HT-29 (cell line): ENCODE results near the gene PLA2G2F. TPM values are rescaled to one million over a fixed set of nuclear protein-coding genes. Genes with fewer than 3 reads are reported as not detected.
A peak's percentile ranks its signal among the peaks of the same experiment; 100 is the strongest.

ENCODE experiments used
- DNase-seq: peaks from one replicate; pipeline ENCODE4 v3.0.0-alpha.2; 2015; ENCODE audit warnings: low spot score
- total RNA-seq: library from RNA; depleted of rRNA; stranded (reverse); fragments of >200 nt; shearing (Covaris generic); gene quantifications from 2 replicates; pipeline ENCODE4 v1.2.3, GENCODE V29; 2014; rRNA removed

Gene PLA2G2F
- total RNA-seq, 1 experiment from 2014 or later, result 0.41 TPM

DNA sequence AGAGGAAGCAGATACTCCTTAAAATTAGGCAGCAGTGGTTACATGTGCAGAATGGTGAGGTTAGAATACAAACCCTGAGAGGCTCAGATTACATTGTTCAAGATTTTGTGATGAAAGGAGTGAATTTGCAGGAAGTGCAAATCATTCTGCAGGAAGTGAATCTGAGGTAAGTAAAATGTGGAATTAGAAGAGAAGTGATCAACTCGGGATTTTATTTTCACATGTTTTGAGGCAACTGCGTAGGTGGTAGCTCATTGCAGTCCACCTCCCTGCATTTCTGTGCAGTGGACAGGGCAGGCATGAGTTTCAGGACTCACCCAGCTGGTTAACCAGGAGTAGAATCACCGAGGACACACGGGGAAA is 49.3 kb downstream of the PLA2G2F start:
- no peak for DNase-seq

DNA sequence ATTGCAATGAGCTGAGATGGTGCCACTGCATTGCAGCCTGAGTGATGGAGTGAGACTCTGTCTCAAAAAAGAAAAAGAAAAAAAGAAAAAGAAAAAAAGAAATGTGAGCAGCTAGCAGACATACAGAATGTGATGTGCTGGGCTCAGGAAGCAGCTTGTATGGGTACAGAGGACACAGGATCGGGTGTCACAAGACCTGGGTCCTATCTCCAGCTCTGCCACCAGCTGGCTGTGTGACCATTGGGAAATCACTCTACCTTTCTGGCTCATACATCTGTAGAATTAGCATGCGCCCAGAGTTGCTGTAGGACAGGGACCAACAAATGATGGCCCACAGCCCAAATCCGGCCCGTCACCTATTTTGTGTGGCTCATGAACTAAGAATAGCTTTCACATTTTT is 50.5 kb downstream of the PLA2G2F start:
- DNase-seq, result no peak

DNA sequence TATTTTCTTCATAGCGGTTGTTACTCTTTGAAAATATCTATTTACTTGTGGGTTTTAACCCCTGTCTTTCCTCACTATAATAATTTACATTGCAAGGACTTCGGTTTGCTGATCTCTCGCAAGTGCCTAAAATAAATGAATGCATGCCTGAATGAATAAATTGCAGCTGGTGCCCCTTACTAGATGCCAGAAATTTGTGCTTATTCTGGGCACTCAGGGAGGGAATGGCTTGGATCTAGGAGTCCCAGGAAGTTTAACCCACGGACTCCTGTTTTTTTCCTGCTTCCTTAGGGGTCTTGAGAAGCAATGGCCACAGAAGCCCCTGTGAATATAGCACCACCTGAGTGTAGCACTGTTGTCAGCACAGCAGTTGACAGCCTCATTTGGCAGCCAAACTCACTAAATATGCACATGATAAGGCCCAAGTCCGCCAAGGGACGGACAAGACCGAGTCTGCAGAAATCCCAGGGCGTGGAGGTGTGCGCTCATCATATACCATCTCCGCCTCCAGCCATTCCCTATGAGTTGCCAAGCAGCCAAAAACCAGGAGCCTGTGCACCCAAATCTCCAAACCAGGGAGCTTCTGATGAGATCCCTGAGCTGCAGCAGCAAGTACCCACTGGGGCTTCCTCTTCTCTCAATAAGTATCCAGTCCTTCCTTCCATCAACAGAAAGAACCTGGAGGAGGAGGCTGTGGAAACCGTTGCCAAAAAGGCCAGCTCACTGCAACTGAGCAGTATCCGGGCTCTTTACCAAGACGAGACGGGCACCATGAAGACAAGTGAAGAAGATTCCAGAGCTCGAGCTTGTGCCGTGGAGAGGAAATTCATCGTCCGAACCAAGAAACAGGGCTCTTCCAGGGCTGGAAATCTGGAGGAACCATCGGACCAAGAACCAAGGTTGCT is 51.4 kb downstream of the PLA2G2F start:
- no peak for DNase-seq

DNA sequence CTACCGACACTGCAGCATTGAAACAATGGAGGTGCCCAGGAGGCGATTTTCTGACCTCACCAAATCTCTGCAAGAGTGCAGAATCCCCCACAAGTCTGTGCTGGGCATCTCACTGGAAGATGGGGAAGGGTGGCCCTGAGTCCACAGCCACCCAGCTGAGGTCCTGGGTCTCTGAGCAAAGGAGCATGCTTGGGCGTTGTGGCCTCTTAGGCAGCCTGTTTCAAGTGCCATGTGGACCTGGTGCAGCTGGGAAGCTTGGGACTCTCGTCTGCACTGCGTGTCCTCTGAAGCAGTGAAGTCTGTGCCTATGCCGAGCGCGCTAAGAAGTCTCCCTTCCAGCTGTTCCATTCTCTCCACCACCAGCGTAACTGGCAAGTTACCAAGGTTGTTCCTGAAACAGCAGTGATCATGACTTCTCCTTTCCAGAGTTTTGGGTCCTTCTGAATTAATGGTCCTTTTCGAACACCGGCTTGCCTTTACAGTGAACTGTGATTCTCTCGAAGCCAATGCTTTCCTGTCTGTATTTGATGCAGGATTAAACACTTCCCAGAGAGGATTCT is 52.2 kb downstream of the PLA2G2F start:
- DNase-seq, result no peak

DNA sequence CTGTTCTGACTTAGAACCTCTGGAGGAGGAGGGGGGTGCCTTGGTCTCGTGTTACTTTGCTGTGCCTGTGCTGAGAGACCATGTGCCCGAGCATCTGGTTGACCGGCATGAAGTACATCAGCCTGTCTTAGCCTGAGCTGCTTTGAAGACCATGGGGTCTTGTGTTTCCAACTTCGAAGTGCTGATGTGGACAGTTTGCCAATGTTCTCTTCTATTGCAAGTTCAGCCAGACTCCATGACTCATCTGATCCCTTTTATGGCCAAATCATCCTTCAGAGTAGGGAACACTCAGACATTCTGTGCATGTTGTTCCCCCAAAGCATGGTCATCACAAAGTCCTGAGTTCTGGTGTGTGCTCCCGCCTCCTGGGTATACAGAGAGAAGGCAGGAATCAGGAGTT is 53.2 kb downstream of the PLA2G2F start:
- no peak for DNase-seq

DNA sequence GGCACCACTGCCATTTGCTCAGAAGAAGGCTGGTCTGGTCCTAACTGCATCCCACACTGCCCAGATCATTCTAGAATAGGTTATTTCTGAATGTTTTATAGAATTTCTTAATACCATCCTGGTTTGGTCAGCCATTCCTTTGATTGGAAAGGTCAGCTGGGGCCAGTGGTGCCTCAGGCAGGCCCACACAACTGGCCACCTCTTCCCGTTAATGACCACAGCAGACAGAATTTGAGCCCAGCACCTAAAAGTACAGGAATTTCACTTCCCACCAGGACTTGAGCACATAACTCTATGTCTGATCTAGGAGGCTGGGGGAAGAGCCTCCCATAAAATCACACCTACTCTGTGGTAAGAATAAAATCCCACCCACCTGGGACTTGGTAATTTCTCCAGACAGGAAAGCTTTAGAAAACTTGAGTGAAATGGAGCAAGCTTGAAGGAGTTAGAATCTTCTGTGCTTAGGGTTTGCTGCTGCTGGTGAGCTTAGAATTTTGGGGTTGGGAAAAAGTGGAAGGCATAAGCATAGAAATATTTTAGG is 53.8 kb downstream of the PLA2G2F start:
- DNase-seq, result no peak

DNA sequence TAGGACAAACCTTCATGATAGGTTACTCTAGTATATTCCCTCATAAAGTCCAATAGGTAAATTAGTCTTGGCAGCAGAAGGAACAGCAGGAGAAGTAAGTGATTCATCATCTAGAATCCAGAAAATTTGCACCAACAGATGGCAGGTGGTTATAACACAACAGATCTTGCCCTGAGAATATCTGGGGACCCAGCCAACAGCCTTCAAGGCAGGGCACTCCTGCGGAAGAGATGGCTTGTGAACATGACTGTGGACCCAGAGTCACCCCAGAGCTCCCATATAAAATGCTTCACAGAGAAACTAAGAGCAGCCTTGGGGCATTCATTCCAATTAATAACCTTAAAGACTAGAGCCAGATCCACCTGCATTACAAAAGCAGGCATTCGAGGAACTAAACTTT is 55.1 kb downstream of the PLA2G2F start:
- no peak for DNase-seq

DNA sequence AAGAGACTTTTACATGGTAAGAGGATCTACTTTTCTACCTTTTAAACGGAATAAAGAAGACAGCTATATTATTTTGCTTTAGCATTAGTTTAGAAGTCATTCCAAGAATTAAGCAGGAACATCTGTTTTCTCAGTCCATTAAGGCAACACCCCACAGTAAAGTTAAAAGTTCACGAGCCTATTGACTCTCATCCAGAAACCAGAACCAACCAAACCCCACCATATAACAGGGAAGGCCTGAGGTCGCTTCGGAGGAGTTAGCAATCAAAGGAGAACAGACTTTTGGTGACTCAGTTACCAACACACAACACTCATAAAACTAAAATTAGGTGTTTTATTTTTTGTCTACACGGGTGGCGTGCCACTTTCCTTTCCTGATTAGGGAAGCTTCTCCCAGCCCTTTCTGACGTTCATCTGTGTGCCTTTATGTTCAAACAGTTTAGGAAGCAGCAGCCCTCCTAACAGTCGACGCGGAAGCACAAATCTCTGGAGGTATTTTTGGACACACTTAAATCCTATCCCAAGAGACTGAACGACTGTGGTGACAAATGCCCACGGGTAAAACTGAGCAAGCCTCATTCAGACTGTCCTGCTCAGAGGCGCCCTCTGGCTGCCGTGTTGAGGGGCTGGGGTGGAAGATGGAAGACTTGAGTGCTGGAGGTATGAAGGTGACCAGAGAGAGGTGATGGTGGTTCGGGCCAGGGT is 55.8 kb downstream of the PLA2G2F start:
- peak; percentile 81 for DNase-seq

DNA sequence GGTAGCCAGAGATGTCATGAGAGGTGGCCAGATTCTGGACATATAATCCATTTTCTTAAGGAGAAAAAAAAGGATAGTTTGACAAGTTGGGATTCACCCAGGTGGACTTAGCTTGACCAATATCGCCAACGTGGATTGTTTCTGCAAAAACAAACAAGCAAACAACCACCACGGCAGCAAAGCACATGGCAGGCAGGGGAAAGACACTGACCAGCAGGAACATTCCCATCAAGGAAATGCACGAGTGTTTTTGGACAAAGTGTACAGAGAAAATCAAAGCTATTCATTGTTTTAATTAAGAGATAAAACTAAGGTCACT is 56.3 kb downstream of the PLA2G2F start:
- DNase-seq, result no peak

DNA sequence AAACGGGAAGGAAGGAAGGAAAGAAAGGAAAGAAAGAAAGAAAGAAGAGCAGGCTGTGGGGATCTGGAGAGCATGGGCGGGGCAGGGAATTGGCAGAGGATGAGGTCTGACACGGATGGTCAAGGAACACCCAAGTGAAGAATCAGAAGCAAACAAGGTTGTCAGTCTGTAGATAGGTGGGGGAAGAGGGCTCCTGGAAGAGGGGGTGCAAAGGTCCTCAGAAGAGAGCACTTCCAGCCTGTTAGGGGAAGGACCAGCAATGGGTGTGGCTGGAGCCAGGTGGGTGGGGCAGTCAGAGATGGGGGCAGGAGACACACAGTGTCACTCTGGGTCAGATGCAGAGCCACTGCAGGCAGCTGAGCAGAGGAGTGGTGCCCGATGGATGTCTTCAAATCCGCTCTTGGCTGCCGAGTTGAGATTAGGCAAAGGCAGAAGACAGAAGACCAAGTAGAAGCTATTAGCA is 58.2 kb downstream of the PLA2G2F start:
- no peak for DNase-seq

DNA sequence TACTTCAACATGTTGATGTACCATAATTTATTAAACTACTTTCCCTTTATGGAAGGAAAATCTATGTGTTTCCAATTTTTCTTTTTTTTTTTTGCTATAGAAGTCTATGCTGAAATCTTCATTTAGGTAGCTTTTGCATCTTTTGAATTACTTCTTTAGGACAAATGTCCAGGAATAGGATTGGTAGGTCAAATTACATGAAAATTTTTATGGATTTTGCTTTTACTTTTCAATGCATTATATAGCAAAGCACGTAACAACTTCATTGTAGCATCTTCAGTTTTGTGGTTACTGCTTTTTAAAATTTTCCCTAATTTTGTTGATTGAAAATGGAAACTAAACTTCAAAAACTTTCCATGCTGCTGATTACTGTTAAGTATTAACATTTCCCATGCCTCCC is 59.2 kb downstream of the PLA2G2F start:
- no peak for DNase-seq

DNA sequence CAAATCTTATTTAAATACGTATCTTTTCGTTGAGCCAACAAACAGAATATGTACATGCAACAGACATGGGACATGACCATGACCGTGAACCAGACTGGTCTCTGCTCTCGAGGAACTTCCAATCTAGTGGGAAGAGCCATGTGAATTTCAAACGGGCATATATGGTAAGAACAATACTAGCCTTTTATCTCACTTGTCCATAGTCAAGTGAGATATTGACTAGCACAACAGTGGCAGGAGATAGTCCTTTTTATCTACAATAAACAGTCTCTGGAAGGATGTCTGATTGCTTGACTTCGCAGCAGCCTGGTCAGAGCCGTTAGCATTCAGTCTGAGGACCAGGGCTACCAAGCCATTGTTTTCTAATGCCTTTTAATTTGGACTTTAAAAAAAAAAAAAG is 59.8 kb downstream of the PLA2G2F start:
- no peak for DNase-seq

DNA sequence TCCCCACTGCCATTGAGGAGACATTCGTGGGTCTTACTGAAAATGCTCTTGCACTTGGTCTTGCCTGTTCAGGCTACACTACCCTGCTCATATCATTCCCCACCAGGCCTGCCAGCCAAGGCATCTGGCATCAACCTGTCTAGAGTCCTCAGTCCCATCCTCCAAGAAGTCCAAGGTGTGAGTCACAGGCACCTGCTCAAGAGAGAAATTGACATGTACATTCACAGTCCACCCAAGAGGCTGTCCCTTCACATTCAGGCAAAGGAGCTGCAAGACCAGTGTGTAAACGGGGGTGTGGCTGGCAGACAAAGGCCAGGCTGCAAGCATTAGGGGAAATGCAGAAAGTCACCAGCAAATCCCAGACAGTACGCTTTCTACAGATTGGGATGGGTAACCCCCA is 60.3 kb downstream of the PLA2G2F start:
- no peak for DNase-seq

DNA sequence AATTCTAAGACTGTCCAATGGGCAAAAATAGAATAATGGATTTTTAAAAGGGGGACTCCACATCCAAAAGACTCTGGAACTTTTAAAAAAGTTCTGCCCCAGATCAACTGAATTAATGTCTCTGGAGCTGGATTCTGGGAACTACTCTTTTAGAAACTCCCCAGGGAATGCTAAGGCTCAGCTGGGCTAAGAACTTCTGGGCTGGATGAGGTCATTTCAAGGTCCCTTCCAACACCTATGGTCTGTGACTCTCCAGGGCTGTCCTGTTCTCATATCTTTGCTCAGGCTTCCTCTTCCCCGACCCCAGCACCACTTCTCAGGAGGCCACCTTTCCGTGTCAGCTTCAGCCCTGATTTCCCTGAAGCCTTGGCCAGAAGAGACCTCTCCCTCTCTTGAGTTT is 60.7 kb downstream of the PLA2G2F start:
- DNase-seq, result no peak

Other genes with a start within 250 kb of the PLA2G2F start
- 0.20 TPM in 1 of 2 replicates, not detected in the other for gene PLA2G2E, start 215.7 kb upstream of the PLA2G2F start, total RNA-seq
- gene PLA2G2A, start 159.7 kb upstream of the PLA2G2F start, total RNA-seq, result 0.31 TPM in 1 of 2 replicates, not detected in the other
- gene PLA2G5, start 69.1 kb upstream of the PLA2G2F start, total RNA-seq, result not detected in 2 replicates
- gene PLA2G2D, start 19.8 kb upstream of the PLA2G2F start, total RNA-seq, result not detected in 2 replicates
- gene UBXN10, start 46.8 kb downstream of the PLA2G2F start, total RNA-seq, result 3.1 and 3.2 TPM in 2 replicates
- gene PLA2G2C, start 47.2 kb downstream of the PLA2G2F start, total RNA-seq, result not detected in 2 replicates
- gene VWA5B1, start 151.6 kb downstream of the PLA2G2F start, total RNA-seq, result not detected in 2 replicates